IMR-90 (cell line): Measurements from ENCODE around the gene NSL1.

ENCODE experiments used
- CEBPB ChIP-seq: IDR thresholded peaks from 2 replicates; pipeline ENCODE4 v1.6.1; 2012; ENCODE audit warnings: low read depth, low read length, improper control_type of control experiment
- POLR2A ChIP-seq: IDR thresholded peaks from 2 replicates; pipeline ENCODE4 v1.6.1; 2012; ENCODE audit warnings: mild to moderate bottlenecking, low read depth, low read length
- SMC3 ChIP-seq: fragments of 150-350 bp; IDR thresholded peaks from 2 replicates; pipeline ENCODE4 v1.6.1; 2016; ENCODE audit warnings: low read depth, mild to moderate bottlenecking, antibody characterized with exemption, low read length, moderate library complexity
- TF ChIP-seq, protein P1 (sequence below): conservative IDR thresholded peaks from 2 replicates; pipeline ENCODE4 v1.5.1; 2012; ENCODE audit warnings: mild to moderate bottlenecking, low read depth, low read length, improper control_type of control experiment

DNA sequence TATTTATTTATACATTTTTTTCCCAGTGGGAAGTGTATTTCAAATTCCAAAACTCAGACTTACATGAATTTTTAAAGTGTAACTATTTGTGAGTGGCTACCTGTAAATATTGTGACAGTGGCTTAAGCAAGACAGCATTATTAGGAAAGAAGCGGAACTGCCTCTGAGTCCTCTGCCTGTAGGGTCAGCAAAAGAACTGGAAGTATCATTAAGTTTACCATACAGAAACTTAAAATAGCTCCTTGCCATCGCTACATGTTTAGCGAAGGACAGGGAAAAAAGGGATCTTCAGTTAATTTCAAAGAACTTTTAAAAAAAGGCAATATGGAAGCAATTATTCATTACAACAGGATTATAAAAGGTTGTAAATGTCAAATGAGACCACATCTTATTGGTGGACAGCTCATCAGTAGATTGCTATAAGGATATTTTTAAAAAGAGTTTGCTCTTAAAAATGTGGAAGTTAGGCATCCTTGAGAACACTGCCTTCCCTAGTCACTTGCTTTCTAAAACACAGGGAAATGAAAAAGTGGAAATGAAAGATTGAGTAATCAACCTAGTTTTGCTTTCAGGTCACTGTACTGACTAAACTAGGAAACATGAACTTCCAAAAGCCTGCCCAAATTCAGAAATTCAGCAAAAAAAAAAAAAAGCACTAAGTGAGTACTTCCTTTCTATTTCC lies 39.2 kb downstream of the NSL1 start:
- TF ChIP-seq POLR2A (no peak), SMC3 (no peak), CEBPB (peak; percentile 66)
- TF ChIP-seq, protein P1, sequence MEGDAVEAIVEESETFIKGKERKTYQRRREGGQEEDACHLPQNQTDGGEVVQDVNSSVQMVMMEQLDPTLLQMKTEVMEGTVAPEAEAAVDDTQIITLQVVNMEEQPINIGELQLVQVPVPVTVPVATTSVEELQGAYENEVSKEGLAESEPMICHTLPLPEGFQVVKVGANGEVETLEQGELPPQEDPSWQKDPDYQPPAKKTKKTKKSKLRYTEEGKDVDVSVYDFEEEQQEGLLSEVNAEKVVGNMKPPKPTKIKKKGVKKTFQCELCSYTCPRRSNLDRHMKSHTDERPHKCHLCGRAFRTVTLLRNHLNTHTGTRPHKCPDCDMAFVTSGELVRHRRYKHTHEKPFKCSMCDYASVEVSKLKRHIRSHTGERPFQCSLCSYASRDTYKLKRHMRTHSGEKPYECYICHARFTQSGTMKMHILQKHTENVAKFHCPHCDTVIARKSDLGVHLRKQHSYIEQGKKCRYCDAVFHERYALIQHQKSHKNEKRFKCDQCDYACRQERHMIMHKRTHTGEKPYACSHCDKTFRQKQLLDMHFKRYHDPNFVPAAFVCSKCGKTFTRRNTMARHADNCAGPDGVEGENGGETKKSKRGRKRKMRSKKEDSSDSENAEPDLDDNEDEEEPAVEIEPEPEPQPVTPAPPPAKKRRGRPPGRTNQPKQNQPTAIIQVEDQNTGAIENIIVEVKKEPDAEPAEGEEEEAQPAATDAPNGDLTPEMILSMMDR: no peak
